Superior temporal gyrus (tissue), 1 donor: ENCODE results near the gene KIF26B.
A peak's percentile ranks its signal among the peaks of the same experiment; 100 is the strongest.

ENCODE experiments used
- DNase-seq: peaks from one replicate; pipeline ENCODE4 v3.0.0-alpha.2; 2016; ENCODE audit errors: extremely low spot score

KIF26B gene

GRCh38 chr1:245132771-245133170 is 22.0 kb upstream of the KIF26B start:
- DNase-seq = no peak

- DNase-seq = no peak
Measured at GRCh38 chr1:245133995-245134715, 20.6 kb upstream of the KIF26B start.

GRCh38 chr1:245142171-245142798 is 12.5 kb upstream of the KIF26B start:
- DNase-seq = no peak

- DNase-seq = no peak
Measured at GRCh38 chr1:245142976-245143375, 11.8 kb upstream of the KIF26B start.

- no peak for DNase-seq
Measured at GRCh38 chr1:245143849-245144248, 10.9 kb upstream of the KIF26B start.

GRCh38 chr1:245148069-245148468 is 6.7 kb upstream of the KIF26B start:
- DNase-seq = no peak

GRCh38 chr1:245148861-245149260 is 5.9 kb upstream of the KIF26B start:
- no peak for DNase-seq

GRCh38 chr1:245153081-245153551 is 1.7 kb upstream of the KIF26B start:
- peak; percentile 88 for DNase-seq

- DNase-seq = no peak
Measured at GRCh38 chr1:245153552-245154428, 995 bp upstream of the KIF26B start.

GRCh38 chr1:245155272-245156040 is 671 bp downstream of the KIF26B start:
- DNase-seq = no peak

- DNase-seq = peak; percentile 56
Measured at GRCh38 chr1:245156041-245156735, 1.4 kb downstream of the KIF26B start.

- DNase-seq = peak; percentile 37
Measured at GRCh38 chr1:245156736-245157505, 2.1 kb downstream of the KIF26B start.

GRCh38 chr1:245158913-245159312 is 4.1 kb downstream of the KIF26B start:
- no peak for DNase-seq

GRCh38 chr1:245160288-245160687 is 5.5 kb downstream of the KIF26B start:
- no peak for DNase-seq

GRCh38 chr1:245160741-245161400 is 6.1 kb downstream of the KIF26B start:
- no peak for DNase-seq

GRCh38 chr1:245161866-245162265 is 7.1 kb downstream of the KIF26B start:
- DNase-seq = no peak

GRCh38 chr1:245166471-245166885 is 11.7 kb downstream of the KIF26B start:
- no peak for DNase-seq

GRCh38 chr1:245168086-245168485 is 13.3 kb downstream of the KIF26B start:
- DNase-seq = no peak

- DNase-seq = no peak
Measured at GRCh38 chr1:245168906-245169305, 14.1 kb downstream of the KIF26B start.

GRCh38 chr1:245169376-245169775 is 14.6 kb downstream of the KIF26B start:
- no peak for DNase-seq
